Renal cortical epithelial cell (primary cell): ENCODE results near the gene RAB35. TPM values are rescaled to one million over a fixed set of nuclear protein-coding genes. Genes with fewer than 3 reads are reported as not detected.

Experiments used
- DNase-seq: peaks from one replicate; pipeline ENCODE4 v3.0.0-alpha.2; 2011; ENCODE audit warnings: low read depth
- total RNA-seq: library from RNA; depleted of rRNA; stranded (reverse); fragments of >200 nt; gene quantifications from 2 replicates; pipeline ENCODE4 v1.2.3, GENCODE V29; 2014

The RAB35 gene
- total RNA-seq, 1 donor from 2014 or later, result 19.9 TPM

GRCh38 chr12:120086801-120087621, 29.5 kb downstream of the RAB35 start:
- DNase-seq, result peak; percentile 96

- DNase-seq, result no peak
Observed at GRCh38 chr12:120085920-120086645, 30.5 kb downstream of the RAB35 start.

- no peak for DNase-seq
Observed at GRCh38 chr12:120081641-120082040, 34.9 kb downstream of the RAB35 start.

GRCh38 chr12:120079411-120080400, 36.8 kb downstream of the RAB35 start:
- DNase-seq, result no peak

GRCh38 chr12:120078868-120079267, 37.7 kb downstream of the RAB35 start:
- DNase-seq, result no peak

GRCh38 chr12:120077260-120077659, 39.3 kb downstream of the RAB35 start:
- DNase-seq, result no peak

GRCh38 chr12:120076651-120077050, 39.9 kb downstream of the RAB35 start:
- no peak for DNase-seq

GRCh38 chr12:120075034-120075616, 41.4 kb downstream of the RAB35 start:
- DNase-seq, result no peak

GRCh38 chr12:120072472-120073249, 43.9 kb downstream of the RAB35 start:
- DNase-seq, result no peak

- DNase-seq, result no peak
Observed at GRCh38 chr12:120071493-120072020, 45.0 kb downstream of the RAB35 start.

GRCh38 chr12:120069278-120069677, 47.3 kb downstream of the RAB35 start:
- DNase-seq, result no peak

- DNase-seq, result no peak
Observed at GRCh38 chr12:120067901-120068300, 48.7 kb downstream of the RAB35 start.

- DNase-seq, result no peak
Observed at GRCh38 chr12:120067084-120067869, 49.3 kb downstream of the RAB35 start.

- DNase-seq, result peak; percentile 31
Observed at GRCh38 chr12:120066341-120066740, 50.2 kb downstream of the RAB35 start.

- DNase-seq, result no peak
Observed at GRCh38 chr12:120065472-120065871, 51.1 kb downstream of the RAB35 start.

GRCh38 chr12:120064054-120064940, 52.3 kb downstream of the RAB35 start:
- DNase-seq, result no peak

- peak; percentile 13 for DNase-seq
Observed at GRCh38 chr12:120062976-120063579, 53.5 kb downstream of the RAB35 start.

GRCh38 chr12:120061575-120062214, 54.9 kb downstream of the RAB35 start:
- no peak for DNase-seq
